ENCODE measurements around the gene FANK1. TPM values are rescaled to one million over a fixed set of nuclear protein-coding genes. Genes with fewer than 3 reads are reported as not detected.

The FANK1 gene
- polyA plus RNA-seq, 1 of the 3 experiments (the other 2 are of a cell fraction) = 12.3 TPM

- Histone ChIP-seq H4K20me1 (ENCODE audit: insufficient read depth) (no peaks in the 10 kb centered on the region), H3K79me2 (ENCODE audit: insufficient read depth) (no peaks in the 10 kb centered on the region), H3K9ac (no peak overlapping the region), H3K9me3 (no peaks in the 10 kb centered on the region), H3F3A (replicated peaks; ENCODE audit: insufficient read depth) (no peaks in the 10 kb centered on the region), H3K36me3 (replicated peaks in 1 of 2; ENCODE audit: control insufficient read depth in 1 of 2, insufficient read depth in 2 of 2, low read length in 1 of 2) (peaks cover 0 to 5% of the 10 kb centered on the region in 2 experiments), H3K27ac (ENCODE audit: low read depth in 2 of 2, low read length in 1 of 2) (no peak overlapping the region), H3K4me2 (no peak overlapping the region), H3K4me1 (ENCODE audit: control insufficient read depth in 1 of 2, insufficient read depth in 2 of 2, low read depth in 1 of 2, low read length in 1 of 2) (peaks cover 0 to 4% of the 10 kb centered on the region in 2 experiments; a peak in 3 of 4 replicates), H3K4me3 (ENCODE audit: low read depth in 2 of 2, low read length in 1 of 2) (no peak overlapping the region), H3K9me2 (no peaks in the 10 kb centered on the region), H3K27me3 (ENCODE audit: insufficient read depth) (no peaks in the 10 kb centered on the region), H2AFZ (ENCODE audit: low read depth) (no peak overlapping the region)
- 100% methylated on average over 1 of the region's 4 CpGs for WGBS (ENCODE audit: low lambda C conversion rate)
- TF ChIP-seq RXRA (IDR thresholded peaks at IDR 0.05; ENCODE audit: borderline replicate concordance, low read depth) (no peak), NFIC (IDR thresholded peaks at IDR 0.05; ENCODE audit: borderline replicate concordance) (no peak), GATA2 (CRISPR knock-in tag; IDR thresholded peaks at IDR 0.05) (no peak), FOSL2 (IDR thresholded peaks at IDR 0.05; ENCODE audit: borderline replicate concordance, low read depth) (no peak), RAD21 (IDR thresholded peaks at IDR 0.05; ENCODE audit: low read length) (no peak), USF2 (IDR thresholded peaks at IDR 0.05; ENCODE audit: borderline replicate concordance, low read depth, low read length) (no peak), FOXM1 (IDR thresholded peaks at IDR 0.05; ENCODE audit: low read depth) (no peak), SIN3A (IDR thresholded peaks at IDR 0.05; ENCODE audit: borderline replicate concordance, low read depth, low read length) (no peak)
- TF ChIP-seq, protein P1, sequence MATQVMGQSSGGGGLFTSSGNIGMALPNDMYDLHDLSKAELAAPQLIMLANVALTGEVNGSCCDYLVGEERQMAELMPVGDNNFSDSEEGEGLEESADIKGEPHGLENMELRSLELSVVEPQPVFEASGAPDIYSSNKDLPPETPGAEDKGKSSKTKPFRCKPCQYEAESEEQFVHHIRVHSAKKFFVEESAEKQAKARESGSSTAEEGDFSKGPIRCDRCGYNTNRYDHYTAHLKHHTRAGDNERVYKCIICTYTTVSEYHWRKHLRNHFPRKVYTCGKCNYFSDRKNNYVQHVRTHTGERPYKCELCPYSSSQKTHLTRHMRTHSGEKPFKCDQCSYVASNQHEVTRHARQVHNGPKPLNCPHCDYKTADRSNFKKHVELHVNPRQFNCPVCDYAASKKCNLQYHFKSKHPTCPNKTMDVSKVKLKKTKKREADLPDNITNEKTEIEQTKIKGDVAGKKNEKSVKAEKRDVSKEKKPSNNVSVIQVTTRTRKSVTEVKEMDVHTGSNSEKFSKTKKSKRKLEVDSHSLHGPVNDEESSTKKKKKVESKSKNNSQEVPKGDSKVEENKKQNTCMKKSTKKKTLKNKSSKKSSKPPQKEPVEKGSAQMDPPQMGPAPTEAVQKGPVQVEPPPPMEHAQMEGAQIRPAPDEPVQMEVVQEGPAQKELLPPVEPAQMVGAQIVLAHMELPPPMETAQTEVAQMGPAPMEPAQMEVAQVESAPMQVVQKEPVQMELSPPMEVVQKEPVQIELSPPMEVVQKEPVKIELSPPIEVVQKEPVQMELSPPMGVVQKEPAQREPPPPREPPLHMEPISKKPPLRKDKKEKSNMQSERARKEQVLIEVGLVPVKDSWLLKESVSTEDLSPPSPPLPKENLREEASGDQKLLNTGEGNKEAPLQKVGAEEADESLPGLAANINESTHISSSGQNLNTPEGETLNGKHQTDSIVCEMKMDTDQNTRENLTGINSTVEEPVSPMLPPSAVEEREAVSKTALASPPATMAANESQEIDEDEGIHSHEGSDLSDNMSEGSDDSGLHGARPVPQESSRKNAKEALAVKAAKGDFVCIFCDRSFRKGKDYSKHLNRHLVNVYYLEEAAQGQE (IDR thresholded peaks at IDR 0.05; ENCODE audit: low read depth, low read length) = no peak
- CTCF ChIA-PET = no interaction called here
- no peak for DNase-seq
- POLR2A ChIA-PET = no interaction called here
Measured at GRCh38 chr10:126016156-126016805, 119.9 kb downstream of the FANK1 start.

GRCh38 chr10:126016882-126017281 is 120.5 kb downstream of the FANK1 start:
- no peak for DNase-seq
- H2AFZ ChIP-seq (ENCODE audit: low read depth) = no peak overlapping the region
- no peak overlapping the region for H3K4me2 ChIP-seq
- no peaks in the 10 kb centered on the region for H3K79me2 ChIP-seq (ENCODE audit: insufficient read depth)
- no peaks in the 10 kb centered on the region for H4K20me1 ChIP-seq (ENCODE audit: insufficient read depth)
- peaks cover 0 to 4% of the 10 kb centered on the region in 2 experiments; a peak in 3 of 4 replicates for H3K4me1 ChIP-seq (ENCODE audit: control insufficient read depth in 1 of 2, insufficient read depth in 2 of 2, low read depth in 1 of 2, low read length in 1 of 2)
- ChIA-PET CTCF (interaction anchor here (1.2 kb wide), 1 partner anchor 370 kb away, joined by 5 read pairs; no protein-coding TSS in a partner anchor), POLR2A (no interaction called here)
- TF ChIP-seq, protein P1 (IDR thresholded peaks at IDR 0.05; ENCODE audit: low read depth, low read length) = no peak
- no peak for TF ChIP-seq FOXM1 (IDR thresholded peaks at IDR 0.05; ENCODE audit: low read depth)
- H3K27ac ChIP-seq (ENCODE audit: low read depth in 2 of 2, low read length in 1 of 2) = no peak overlapping the region
- H3K9me3 ChIP-seq = no peaks in the 10 kb centered on the region
- H3K9me2 ChIP-seq = no peaks in the 10 kb centered on the region
- no peak overlapping the region for H3K4me3 ChIP-seq (ENCODE audit: low read depth in 2 of 2, low read length in 1 of 2)
- H3F3A ChIP-seq (replicated peaks; ENCODE audit: insufficient read depth) = no peaks in the 10 kb centered on the region
- peaks cover 0 to 5% of the 10 kb centered on the region in 2 experiments for H3K36me3 ChIP-seq (replicated peaks in 1 of 2; ENCODE audit: control insufficient read depth in 1 of 2, insufficient read depth in 2 of 2, low read length in 1 of 2)
- H3K9ac ChIP-seq = no peak overlapping the region
- 97% methylated on average over 3 of the region's 3 CpGs for WGBS (ENCODE audit: low lambda C conversion rate)
- H3K27me3 ChIP-seq (ENCODE audit: insufficient read depth) = no peaks in the 10 kb centered on the region

All from SK-N-SH (cell line).